GM12878 (cell line): ENCODE results near the gene SLC38A3. TPM values are rescaled to one million over a fixed set of nuclear protein-coding genes. Genes with fewer than 3 reads are reported as not detected.

Source experiments
- CUX1 ChIP-seq: IDR thresholded peaks from 2 replicates; pipeline ENCODE4 v1.6.1; 2012; ENCODE audit warnings: improper control_type of control experiment, low read depth, low read length; ENCODE audit not compliant: insufficient replicate concordance
- IRF3 ChIP-seq: fragments of 450-650 bp; IDR thresholded peaks from 2 replicates; pipeline ENCODE4 v1.6.1; 2014; ENCODE audit warnings: mild to moderate bottlenecking
- JUNB ChIP-seq: IDR thresholded peaks from 2 replicates; pipeline ENCODE4 v1.6.1; 2016; ENCODE audit warnings: antibody characterized with exemption, mild to moderate bottlenecking
- POLR2A ChIP-seq: IDR thresholded peaks from 2 replicates; pipeline ENCODE4 v1.6.1; 2011; ENCODE audit warnings: low read depth, mild to moderate bottlenecking, low read length
- RFX5 ChIP-seq: IDR thresholded peaks from 2 replicates; pipeline ENCODE4 v1.6.1; 2011; ENCODE audit warnings: low read depth, low read length, improper control_type of control experiment
- SUZ12 ChIP-seq: fragments of 200-600 bp; sonication (generic); IDR thresholded peaks from one replicate; pipeline ENCODE4 v1.6.1; 2018; ENCODE audit warnings: antibody characterized with exemption, mild to moderate bottlenecking; ENCODE audit not compliant: unreplicated experiment
- ZNF687 ChIP-seq: fragments of 450-650 bp; IDR thresholded peaks from 2 replicates; pipeline ENCODE4 v1.6.1; 2017; ENCODE audit warnings: mild to moderate bottlenecking, moderate library complexity
- ZZZ3 ChIP-seq: IDR thresholded peaks from 2 replicates; pipeline ENCODE4 v1.6.1; 2011; ENCODE audit warnings: low read depth; ENCODE audit not compliant: control insufficient read depth, insufficient read length
- polyA plus RNA-seq, 11 experiments: library from polyadenylated mRNA; depleted of rRNA in 4 of 11; unstranded in 6 of 11; stranded (reverse) in 5 of 11; fragments of >200 nt; fragmentation: Nextera tagmentation in 4 of 11; fragmentation: Illumina TruSeq in 1 of 11; extraction: Ambion mirVana in 4 of 11; extraction: Trizol in 1 of 11; gene quantifications; 1 replicate in 1 of 11; 2 replicates in 10 of 11; pipeline versions ENCODE4 v1.2.1 to v1.2.3, GENCODE V29; 2011 to 2016; ENCODE audit warnings: inconsistent platforms in 2 of 11, missing spikeins in 2 of 11, low read depth in 1 of 11
- total RNA-seq, 4 experiments: library from RNA; depleted of rRNA in 3 of 4; stranded (reverse); fragments of >200 nt in 3 of 4; fragmentation: Illumina TruSeq in 1 of 4; extraction: Trizol in 1 of 4; gene quantifications; 2 replicates each; pipeline versions ENCODE4 v1.2.1 to v1.2.3, GENCODE V29; 2013 to 2021
- TF ChIP-seq, protein P1 (sequence below): fragments of 450-650 bp; IDR thresholded peaks from 2 replicates; pipeline ENCODE4 v1.6.1; 2016; ENCODE audit warnings: mild to moderate bottlenecking, moderate library complexity, borderline replicate concordance

SLC38A3 gene
- total and polyA plus RNA-seq, 10 of the 15 experiments (the other 5 are each of a cell fraction or from before 2014, with no cell fraction given) = 0.14 TPM; not detected in 9

DNA sequence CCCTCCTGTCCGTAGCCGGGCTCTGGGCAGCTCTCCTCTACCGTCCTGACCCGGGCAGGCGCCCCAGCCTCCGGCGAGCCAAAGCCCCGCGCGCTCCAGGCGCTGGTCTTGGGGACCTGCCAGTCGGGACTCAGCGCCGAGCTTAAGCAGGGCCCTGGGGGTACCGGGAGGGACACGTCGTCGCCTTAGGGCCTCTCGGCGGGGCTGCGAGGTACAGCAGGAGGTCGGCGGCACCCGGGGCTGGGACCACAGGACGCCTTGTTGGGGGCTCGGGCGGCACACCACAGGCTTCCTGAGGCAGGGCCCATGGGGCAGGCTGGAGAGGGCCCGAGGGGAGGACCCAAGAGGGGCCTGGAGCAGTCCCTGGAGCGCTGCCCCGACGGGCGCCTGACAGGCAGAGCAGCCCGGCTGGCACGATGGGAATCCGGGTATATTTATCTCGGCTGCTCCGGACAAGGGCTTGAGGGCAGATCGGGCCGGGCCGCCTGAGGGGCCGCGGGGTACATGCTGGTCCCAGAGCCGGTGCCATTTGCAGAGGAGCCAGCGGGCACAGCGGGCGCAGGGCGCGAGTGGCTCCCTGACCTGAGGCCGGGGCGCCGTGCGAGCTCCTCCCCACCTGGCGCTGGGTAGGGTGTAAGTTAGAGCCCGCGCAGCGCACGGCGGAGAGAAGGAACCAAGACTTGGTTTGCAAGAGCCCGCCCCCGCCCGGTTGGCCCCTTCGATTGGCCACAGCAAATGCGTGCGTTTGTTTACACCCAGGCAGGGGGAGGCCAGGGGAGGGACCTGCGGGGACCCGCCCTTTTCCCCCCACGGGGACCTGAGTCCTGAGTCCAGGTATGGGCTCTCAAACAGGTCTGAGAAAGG, 574 bp downstream of the SLC38A3 start (continued):
- TF ChIP-seq CUX1 (no peak), ZZZ3 (no peak), IRF3 (no peak), SUZ12 (peak; percentile 51), JUNB (no peak), POLR2A (no peak), RFX5 (no peak), ZNF687 (no peak)
- TF ChIP-seq, protein P1, sequence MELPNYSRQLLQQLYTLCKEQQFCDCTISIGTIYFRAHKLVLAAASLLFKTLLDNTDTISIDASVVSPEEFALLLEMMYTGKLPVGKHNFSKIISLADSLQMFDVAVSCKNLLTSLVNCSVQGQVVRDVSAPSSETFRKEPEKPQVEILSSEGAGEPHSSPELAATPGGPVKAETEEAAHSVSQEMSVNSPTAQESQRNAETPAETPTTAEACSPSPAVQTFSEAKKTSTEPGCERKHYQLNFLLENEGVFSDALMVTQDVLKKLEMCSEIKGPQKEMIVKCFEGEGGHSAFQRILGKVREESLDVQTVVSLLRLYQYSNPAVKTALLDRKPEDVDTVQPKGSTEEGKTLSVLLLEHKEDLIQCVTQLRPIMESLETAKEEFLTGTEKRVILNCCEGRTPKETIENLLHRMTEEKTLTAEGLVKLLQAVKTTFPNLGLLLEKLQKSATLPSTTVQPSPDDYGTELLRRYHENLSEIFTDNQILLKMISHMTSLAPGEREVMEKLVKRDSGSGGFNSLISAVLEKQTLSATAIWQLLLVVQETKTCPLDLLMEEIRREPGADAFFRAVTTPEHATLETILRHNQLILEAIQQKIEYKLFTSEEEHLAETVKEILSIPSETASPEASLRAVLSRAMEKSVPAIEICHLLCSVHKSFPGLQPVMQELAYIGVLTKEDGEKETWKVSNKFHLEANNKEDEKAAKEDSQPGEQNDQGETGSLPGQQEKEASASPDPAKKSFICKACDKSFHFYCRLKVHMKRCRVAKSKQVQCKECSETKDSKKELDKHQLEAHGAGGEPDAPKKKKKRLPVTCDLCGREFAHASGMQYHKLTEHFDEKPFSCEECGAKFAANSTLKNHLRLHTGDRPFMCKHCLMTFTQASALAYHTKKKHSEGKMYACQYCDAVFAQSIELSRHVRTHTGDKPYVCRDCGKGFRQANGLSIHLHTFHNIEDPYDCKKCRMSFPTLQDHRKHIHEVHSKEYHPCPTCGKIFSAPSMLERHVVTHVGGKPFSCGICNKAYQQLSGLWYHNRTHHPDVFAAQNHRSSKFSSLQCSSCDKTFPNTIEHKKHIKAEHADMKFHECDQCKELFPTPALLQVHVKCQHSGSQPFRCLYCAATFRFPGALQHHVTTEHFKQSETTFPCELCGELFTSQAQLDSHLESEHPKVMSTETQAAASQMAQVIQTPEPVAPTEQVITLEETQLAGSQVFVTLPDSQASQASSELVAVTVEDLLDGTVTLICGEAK = no peak
